Effector CD4-positive, alpha-beta T cell (primary cell): ENCODE results near the gene ADAMTS7.
"Not testable (repeated sequence)": the region's sequence is repeated elsewhere in the genome, so short reads cannot be mapped to it uniquely, and the experiment has no call there.

ENCODE experiments used
- DNase-seq: peaks from one replicate; pipeline ENCODE4 v3.0.0-alpha.2; 2020

Gene ADAMTS7

DNA sequence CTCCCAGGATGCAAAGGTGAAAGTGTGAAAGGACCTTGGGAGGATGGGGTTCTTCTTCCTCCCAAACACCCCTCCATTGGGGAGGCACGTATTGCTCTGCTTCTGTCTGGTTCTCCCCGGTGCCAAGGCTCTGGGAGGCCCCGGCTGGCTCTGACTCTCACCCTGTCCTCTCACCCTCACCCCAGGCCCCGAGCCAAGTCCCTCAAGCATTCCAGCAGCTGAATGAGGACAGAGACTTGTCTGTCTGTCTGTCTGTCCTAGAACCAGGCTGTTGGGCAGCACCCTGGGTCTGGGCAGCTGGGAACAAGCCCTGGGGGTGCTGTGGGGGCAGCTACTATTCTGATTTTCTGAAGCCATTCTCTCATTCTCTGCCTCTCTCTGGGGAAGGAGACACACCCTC, 29.9 kb downstream of the ADAMTS7 start:
- not testable (repeated sequence) for DNase-seq

- not testable (repeated sequence) for DNase-seq
Measured at GRCh38 chr15:78779975-78780374, 31.3 kb downstream of the ADAMTS7 start.

GRCh38 chr15:78779176-78779785, 32.0 kb downstream of the ADAMTS7 start:
- DNase-seq: not testable (repeated sequence)

DNA sequence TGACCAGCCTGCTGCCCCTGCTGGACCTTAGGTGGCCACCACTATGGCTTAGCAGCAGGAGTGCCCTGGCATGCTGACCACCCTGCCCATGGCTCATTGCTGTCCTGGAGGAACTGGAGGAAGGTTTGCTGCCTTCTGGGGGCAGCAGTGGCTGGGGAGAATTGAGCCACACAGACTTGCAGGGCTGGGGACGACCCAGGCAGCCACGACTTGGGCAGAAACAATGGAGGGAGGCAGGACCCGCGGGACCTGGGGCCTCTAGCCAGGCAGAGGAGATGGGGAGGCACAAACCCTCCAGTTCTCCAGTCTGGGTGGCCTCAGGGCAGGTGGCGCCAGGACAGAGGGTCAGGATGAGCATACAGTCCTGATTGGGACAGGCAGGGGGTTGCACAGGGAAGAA, 32.8 kb downstream of the ADAMTS7 start:
- no peak for DNase-seq

GRCh38 chr15:78777953-78778345, 33.3 kb downstream of the ADAMTS7 start:
- not testable (repeated sequence) for DNase-seq

DNA sequence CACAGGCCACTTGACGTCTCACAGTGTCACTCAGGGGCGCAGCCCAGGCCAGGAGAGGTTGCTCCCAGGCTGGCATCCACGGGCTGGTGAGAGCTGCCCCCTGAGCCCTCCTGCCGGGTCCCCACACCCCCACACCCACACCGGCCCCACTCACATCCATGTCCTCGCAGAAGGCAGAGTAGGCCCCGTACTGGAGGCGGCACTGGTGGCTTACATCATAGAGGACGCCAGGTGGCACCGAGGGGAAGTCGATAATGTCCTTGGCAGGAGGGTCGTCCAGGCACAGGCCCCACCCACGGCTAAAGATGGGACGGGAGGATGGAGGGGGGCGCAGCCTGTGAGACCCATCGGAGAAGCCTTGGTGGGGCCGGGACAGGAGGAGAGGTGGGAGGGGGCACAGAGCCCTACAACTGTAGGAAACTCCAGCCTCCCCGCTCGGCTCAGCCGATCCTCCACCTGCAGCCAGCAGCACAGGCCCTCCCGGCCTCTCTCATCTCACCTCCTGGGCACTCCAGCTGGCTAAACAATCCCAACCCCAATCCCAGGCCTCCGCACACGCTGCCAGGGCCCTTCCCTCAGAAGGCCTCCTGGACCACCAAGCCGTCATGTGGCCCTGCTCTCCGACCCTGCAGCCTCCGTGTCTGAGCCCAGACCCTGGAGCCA, 33.8 kb downstream of the ADAMTS7 start:
- DNase-seq: not testable (repeated sequence)

- not testable (repeated sequence) for DNase-seq
Measured at GRCh38 chr15:78776046-78776925, 35.0 kb downstream of the ADAMTS7 start.

DNA sequence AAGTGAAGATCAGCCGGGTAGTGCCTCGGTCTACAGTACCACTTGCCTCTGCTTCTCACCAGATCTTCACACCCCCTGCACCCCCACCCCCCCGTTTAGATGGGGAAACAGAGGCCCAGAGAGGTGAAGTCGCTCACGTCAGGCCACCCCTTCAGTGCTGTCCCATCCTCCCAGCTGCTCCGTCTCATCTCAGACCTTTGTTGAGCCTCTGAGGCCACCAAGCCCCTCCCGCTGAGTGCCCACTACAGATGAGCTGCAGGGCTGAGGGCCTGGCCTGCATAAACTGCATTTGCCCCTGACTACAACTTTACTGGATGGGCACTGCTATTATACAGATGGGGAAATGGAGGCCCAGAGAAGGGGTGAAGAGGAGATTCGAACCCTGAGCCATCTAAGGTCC, 35.8 kb downstream of the ADAMTS7 start:
- no peak for DNase-seq

GRCh38 chr15:78774451-78774990, 36.7 kb downstream of the ADAMTS7 start:
- DNase-seq: not testable (repeated sequence)

GRCh38 chr15:78773765-78774450, 37.4 kb downstream of the ADAMTS7 start:
- DNase-seq: not testable (repeated sequence)

DNA sequence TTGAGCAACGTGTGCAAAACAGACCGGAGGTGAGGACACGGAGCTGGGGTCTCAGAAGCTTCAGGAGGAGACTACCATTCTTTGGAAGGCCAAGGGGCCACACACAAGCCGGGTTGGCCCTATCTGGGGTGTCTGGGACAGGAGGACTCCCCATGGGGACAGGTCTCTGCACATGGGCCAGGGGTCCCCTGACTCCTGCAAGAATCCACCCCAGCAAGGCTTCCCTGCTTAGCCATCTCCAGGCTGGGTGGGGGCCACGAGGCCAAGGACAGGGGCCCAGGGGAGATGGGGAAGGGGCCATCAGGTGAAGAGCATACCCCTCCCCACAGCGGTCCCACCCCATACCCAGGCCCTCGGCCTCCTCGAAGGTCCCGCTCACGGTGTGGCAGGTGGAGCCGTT, 38.5 kb downstream of the ADAMTS7 start:
- no peak for DNase-seq

GRCh38 chr15:78771436-78772000, 39.7 kb downstream of the ADAMTS7 start:
- not testable (repeated sequence) for DNase-seq

DNA sequence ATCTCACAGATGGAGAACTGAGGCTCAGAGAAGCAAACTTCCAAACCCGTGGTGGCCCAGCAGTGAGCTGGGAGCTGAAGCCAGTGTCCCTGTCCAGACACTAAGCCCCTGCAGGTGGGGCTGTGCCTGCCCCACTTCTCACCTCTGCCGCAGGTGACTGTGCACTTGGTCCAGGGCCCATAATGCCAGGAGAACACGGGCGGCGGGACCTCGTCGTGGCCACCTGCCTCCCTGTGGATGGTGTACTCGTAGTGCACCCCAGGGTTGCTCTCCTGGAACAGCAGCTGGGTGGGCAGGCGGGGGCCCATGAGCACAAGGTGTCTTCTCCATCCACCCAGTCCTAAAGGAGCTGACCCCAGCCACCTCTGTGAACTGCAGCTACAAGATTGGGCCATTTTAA, 40.2 kb downstream of the ADAMTS7 start:
- DNase-seq: not testable (repeated sequence)

- not testable (repeated sequence) for DNase-seq
Measured at GRCh38 chr15:78769473-78770225, 41.6 kb downstream of the ADAMTS7 start.

DNA sequence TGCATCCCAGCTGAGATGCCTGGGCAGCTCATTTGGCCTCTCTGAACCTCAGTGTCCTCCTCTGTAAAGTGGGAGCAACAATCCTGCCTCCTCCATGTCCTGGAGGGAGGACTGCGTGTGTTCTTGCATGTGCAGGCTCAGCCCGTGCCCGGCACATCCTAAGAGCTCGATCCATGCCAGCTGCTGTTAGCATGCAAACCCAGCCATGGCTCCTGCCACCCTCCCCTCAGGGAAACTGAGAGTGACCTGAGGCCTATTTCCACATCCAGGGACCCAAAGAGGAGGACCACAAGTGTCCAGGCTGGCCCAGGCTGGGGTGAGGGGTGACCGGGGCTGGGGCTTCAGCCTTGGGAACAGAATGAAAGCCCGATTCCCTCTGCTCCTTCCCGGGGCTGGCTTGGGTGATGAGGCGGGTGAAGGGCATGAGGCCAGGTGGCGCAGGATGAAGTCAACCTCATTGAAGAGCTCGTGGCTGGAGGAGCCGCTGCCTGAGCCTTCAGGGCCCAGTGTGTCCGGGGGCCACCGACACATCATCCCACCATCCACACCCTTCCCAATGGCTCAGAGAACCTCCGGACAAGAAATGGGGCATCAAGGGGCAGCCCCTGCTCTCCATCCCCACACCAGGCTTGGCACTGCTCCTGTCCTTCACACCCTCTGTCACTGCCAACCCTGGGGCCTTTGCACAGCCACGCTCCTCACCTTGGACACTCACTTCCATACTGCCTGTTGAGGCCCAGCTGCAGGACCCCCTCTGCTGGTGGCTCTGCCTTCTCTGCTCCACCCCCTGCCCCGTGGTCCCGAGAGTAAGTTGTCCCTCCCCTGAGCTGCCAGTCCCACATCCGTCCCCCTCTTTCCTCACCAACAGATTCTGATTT, 42.5 kb downstream of the ADAMTS7 start:
- DNase-seq: no peak

DNA sequence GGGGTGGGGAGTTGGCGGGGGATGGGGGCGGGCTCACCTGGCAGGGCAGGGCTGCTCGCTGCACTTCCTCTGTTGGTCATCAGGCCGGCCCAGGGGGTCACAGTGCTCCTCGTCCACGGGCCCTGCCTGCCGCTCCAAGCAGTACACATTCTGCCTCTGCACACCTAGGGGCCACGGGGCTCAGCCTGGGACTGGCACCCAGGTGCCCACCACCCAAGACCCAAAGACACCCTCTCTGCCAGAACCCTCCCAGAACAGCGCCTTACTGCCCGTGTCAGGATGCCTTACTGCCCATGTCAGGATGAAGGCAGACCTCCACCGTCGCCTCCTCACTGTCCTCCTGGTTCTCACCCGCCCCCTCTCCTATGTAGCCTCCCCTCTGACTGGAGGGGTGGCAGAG, 43.2 kb downstream of the ADAMTS7 start:
- DNase-seq: no peak

DNA sequence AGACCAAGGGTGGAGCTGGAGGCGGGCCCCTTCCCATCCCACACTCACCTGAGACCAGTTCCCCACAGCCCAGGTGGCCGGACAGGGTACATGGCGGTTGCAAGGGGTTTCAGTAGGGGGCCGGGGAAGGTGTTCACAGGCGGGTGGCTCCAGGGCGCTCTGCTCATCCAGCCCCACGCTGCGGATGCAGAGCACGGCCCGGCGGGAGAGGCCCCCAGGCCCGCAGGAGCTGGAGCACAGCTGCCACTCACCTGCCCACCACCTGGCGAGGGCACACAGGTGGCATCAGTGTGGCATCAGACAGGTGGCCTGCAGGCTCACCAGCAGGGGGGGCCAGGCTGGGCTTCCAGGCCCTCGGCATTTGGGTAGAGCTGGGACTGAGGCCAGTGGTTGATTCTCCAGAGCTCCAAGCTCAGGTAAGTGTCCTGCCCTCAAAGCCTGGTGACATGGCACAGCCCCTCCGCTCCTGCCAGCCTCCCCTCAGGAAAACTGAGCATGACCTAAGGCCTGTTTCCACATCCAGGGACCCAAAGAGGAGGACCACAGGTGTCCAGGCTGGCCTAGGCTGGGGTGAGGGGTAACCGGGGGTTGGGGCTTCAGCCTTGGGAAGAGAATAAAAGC, 43.8 kb downstream of the ADAMTS7 start:
- no peak for DNase-seq

DNA sequence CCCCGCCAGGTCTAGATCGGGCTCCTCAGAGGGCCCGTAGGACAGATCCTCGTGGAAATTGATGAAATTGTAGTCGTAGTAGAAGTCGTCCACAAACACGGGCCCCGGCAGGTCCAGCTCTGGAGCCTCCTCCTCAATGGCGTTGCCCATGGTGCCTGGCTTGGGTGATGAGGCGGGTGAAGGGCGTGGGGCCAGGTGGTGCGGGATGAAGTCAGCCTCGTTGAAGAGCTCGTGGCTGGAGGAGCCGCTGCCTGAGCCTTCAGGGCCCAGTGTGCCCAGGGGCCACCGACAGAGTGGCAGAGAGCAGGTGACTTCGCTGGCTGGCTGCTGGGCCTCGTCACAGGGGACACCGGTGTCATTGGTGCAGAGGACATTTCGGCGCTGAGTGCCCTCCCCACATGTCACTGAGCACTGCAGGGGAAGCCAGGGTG, 44.6 kb downstream of the ADAMTS7 start:
- not testable (repeated sequence) for DNase-seq

DNA sequence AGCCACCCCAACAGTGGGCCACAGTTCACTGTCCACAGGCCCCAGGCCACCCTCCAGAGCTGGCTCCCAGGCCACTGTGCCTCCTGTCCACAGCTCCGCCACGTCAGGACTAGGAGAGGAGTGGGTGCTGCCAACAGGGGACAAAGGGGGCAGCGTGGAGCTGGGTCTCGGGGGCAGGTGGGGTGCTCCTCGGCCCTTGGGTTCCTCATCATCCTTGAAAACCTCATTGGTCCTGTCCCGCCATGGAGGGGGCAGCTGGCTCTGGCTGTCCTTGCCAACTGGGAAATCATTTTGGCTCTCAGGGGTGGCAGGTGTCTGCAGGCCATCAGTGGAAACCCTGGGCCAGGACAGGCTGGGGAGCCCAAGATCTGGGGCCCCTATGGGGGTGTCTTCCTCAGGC, 45.2 kb downstream of the ADAMTS7 start:
- no peak for DNase-seq
